ENCODE results near the gene SENP1.

The SENP1 gene

DNA sequence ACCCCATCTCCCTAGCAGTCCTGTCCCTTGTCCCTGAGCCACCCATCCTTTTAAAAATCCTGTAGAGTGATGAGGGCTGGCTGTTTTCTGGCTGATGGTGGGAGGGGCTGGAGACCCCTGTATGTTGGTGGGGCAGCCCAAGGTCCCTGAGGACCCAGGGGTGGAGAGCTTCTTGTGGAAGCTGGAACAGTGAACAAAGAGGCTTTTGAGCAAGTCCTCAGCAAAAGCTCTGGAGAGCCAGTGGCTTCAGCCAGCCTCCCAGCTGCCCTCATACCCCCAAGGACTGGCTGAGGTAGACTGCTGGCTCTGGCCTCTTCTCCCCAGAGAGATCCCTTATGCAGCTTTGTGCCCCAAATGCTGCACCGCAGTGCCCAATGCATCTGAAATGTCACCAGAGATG lies 72.4 kb downstream of the SENP1 start:
- DNase-seq = no peak

DNA sequence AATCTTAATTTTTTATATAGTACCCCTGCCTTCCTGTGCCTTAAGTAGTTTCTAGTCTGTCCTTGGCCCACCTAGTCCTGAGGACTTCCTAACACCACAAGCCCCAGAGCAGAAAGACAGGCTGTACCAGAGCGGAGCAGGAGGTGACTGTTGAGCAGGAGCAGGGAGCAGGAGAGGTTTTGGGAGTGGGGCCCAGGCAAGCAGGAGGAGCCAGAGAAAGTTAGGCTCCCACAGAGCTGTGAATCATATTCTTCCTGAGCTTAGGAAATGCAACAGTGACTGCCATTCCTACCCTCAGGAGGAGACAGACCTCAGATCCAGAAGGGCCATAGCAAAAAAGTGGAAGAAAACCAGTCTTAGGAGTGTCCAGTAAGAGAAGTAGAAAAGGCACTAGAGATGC lies 73.3 kb downstream of the SENP1 start:
- no peak for DNase-seq

DNA sequence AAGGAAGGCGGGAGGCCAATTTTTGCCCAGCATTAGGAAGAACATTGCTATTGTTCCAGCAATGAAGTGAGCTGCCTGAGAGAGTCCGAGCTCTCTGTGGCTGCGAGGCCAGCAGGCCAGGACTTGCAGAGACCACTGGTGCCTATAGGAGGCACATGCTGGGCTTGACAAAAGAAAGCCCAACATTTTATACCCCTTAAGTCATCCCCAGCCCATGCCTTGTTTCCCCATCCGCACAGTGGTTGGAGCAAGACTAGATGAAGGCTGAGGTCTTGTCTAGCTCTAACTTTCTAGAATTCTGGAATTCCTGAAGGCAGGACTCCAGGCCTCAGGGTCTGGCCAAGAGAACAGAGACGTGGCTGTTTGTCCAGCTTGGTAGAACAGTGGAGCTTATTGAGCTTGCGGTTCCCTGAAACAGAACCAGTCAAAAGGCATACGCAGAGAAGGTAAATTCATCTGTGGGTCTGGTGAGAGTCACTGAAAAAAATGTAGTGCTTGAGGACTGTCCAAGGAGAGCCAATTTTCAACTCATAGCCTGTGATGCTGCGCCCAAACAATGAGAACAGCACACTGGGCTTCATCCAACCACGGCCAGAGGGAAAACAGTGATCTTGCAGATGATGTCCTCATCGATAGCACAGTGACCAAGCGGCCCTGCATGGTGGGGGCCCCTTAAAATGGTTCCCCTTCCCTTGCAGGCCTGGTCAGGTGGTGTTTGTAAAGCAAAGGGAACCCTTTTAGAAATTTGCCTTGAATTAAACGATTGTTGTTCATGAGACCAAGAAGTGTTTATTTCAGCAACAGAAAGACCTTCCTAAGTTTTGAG lies 74.5 kb downstream of the SENP1 start:
- DNase-seq = no peak

DNA sequence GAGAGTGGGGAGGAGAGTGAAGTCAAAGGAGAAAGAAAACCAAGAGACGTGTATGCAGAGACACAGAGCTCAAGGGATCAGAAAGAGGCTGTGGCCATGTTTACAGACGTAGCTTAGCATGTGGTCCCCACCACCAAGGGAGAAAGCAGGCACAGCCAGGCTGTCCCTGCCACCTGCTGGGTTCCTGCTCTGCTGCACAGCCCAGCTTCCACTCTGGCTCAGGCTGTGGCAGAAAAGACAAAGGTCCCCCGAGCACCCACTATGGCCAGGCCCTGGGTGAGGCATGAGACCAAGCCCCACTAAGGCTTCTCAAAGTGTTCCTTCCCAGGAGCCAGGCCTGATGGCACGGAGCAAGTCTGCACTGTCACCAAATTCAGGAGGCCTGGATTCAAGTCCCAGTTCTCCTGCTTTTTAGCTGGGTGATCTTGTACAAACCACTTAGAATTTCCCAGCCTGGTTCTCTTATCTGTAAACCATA lies 75.7 kb downstream of the SENP1 start:
- DNase-seq = no peak

DNA sequence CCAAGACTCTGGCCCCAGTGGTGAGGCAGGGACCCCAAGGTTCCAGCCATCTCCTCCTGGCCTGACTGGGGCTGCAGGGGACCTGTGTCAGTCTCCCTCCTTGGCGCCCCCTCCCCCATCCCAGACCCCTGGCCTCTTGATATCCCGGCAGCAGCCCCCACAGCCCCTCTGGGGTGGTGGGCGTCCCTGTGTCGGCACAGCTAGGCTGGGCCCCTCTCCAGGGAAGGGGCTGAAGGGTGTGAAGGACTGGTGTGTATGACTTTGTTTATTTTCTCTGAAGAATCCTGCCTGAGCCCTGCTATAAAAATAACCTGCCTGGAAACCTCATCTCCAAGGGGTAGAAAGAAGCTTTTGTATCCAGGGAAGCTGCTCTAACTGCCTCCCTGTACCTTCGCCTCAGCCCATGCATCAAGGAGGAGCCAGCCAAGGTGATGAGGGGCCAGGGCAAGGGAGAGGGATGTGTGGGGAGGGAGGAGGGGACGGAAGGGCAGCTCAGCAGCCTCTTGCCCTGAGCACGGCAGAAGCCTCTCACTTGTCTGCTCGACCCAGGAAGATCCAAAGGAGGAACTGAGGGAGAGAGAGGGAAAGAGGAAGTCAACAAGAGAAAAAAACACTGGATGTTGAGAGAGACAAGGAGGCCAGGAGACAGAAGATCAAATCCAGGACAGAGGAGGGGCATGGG lies 76.2 kb downstream of the SENP1 start:
- DNase-seq = no peak

DNA sequence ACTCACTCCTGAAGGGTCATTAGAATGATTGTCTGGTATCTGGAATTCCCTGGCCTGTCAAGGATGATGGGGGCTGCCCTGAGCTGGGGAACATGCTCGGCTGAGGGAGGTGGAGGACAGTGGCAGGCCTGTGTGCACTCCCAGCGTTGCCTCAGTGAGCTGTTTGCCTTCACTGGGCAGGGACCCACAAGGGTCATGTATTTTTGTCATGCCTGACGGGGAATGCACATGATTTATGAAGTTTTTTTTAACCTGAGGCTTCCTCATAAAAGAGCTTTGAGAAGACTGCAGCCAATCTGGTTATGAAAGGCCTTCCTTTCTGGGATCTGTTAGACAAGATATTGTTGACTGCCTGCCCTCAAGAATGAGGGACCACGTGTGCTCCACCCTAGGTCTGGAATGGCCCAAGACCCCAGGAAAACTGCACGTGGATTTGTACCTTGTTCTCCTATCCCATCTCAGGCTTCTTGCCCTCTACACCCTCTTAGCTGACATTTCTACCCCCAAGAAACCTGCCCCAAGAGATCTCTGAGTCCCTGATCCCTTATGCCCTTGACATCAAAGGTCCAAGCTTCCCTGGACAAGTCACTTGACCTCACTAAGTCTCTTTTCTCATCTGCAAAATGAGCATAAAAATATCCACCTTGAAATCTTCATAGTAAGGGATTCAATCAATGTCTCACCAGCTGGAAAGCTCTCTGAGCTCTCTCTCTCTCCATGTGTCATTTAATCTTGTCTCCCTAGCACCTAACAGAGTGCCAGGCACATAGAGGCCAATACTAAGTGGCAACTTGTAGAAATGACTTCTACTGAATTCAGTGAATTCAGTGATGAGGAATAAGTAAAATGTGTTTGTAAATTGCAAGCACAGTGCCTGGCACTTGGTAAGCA lies 77.1 kb downstream of the SENP1 start:
- DNase-seq = no peak

DNA sequence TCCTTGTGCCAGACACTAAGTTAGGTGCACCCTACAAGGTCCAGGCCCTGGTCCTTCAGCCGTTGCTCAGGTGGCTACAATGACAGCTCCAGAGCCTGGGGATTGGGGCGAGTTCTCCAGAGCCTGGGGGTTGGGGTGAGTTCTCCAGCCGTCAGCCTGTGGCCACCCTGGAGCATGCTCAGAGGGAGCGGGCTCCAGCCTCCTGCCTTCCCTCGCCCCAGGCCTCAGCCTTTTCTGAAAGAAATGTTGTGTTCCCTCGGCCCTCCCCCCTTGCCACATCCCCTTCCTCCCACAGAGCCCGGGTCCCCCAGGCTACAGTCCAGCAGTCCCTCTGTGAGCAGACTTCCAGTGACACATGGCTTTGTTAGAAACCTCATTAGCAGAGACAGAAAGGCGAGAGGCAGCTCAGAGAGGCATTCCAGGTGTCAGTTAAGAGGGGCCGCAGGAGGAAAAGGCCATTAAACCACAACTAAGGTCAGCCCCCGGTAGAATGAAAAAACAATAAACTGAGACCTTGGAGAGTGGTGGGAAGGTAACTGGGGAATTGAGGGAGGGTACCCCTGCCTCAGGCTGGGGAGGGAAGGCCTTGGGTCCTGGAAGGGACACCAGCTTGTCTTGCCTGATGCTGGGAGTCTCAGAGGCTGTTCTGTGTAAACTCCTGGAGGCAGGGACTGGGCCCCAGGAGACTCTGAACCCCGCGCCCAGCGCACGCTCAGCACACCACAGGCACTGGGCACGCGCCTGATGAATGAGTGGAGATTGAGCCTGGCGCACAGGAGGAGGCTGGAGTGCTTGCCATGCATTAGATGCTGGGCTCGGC lies 78.5 kb downstream of the SENP1 start:
- no peak for DNase-seq

DNA sequence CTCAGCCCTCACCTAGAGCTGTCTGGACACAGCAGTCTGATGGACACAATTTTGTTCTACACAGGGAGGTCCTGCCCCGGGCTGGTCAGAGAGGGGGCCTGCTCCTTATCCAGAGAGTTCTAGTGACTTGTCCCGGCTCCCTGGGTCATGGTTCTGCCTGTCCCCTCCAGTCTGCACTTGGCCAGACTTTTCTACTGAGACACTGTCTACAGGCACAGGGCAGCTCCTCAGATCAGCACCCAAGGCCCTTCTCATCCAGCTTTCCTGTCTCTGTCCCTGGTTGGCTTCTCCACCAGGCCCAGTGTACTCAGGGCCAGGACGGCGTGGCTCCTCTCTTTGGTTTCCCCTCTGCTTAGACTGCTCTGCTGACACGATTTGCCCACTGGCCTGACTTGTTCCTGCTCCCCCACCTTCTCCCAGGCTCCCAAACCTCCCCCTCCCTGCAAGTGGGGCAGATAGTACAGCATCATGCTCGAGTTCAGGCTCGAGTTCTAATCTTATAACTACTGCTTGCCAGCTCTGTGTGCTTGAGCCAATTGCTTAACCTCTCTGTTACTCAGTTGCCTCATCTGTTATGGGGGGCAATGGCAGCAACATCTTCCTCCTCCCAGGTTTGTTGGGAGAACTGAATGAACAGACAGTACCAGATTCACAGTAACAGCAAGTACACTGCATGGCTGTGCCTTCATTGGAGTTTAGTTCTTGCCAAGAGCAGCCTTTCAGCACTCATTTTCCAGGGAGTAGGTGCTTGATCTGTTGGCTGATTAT lies 79.6 kb downstream of the SENP1 start:
- DNase-seq = no peak

DNA sequence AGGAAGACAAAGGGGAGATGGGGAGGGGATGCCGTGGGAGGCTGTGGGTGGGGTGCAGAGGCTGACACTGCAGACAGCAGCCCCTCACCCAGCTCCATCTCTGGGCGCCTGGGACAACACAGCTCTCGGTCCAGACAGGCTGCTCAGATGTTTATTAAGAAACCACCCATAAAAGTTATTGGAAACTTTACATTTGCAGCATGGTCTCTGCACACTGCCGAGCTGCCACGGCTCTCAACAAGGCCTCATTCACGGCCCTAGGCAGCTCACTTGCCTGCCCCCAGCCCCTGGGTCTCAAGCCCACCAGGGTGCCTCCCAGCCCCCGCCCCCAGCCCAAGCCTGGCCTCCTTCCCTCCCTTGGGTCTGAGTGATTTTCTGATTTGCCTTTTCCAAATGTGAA lies 80.6 kb downstream of the SENP1 start:
- DNase-seq = no peak

DNA sequence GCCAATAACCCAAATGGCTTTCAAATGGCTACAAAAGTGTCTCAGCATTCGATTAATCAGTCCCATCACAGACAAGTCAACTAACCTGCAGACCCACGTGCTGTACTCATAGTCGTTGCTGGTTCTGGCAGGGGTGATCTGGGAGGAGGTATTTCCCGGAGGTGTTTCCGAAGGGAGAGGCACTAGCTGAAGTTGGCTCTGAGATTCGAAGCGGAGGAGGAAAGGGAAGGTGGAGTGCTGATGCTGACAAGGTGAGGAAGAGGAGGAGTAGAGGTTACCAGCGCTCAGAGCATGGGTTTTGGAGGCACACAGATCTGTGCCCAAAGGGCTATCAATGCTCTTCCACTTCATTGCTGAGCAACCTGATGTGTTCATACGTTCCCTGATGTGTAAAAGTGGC lies 81.1 kb downstream of the SENP1 start:
- no peak for DNase-seq

DNA sequence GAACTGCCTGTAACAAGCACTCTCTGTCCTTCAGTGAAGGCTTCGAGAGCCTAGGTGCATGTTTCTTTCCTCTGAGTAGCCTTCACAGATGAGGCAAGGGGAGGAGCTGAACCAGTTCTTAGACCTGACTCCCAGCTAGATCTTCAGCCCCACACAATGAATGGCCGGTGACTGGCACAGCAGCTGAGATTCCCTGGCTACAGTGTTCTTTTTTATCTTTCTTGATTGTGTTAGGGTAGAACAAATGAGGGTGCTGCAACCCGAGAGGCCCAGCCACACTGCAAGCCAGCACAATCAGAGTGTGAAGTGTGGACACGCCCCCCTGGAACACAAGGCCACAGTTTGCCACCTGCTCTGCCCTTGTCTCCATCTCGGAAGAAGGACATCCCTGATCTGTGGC lies 82.5 kb downstream of the SENP1 start:
- DNase-seq = no peak

DNA sequence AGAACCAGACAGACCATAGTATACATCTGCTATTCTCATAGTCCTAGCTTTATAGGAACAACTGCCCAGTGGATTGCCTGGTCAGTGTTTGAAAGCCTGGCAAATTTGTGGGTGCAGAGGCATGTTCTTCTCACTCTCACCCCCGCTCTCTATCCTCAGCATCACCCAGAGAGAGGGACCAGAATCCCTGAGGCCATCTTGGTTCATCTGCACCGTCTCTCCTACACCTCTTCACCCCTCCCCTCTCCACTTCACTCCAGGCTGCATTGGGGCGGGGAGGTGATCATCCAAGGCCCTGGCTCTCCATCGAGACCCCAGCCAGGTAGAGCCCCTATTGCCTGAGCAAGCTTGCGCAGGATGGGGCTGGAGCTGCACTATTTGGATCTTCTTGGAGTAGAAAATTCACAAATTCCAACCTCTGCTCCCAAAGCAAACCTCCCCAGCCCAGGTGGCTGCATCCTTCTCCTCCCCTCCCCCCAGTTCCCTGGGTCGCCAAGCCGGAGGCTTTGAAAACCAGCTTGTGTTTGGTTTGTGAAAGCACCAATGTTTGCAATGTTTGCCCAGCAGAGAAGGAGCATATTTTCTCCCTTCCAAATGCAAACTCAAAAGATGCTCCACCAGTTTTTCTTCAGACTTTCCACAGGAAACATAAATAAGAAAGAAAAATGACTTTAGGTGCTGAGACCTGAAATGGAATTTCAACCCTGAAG lies 83.0 kb downstream of the SENP1 start:
- DNase-seq = no peak

DNA sequence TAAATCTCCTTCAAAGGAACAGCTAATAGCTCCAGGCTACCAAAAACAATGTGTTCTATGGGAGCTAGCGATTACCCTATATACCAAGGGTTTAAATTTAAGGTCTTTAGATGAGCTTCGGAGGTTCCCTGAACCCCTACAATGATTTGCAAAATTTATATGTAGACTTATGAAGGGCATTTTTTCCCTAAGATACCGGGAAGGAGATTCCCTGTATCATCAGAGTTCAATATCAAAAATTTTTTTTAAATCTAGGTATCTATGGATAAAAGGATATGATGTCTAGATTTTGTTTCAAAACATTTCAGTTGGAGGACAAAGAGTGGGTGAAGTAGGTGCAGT lies 83.7 kb downstream of the SENP1 start:
- no peak for DNase-seq

DNA sequence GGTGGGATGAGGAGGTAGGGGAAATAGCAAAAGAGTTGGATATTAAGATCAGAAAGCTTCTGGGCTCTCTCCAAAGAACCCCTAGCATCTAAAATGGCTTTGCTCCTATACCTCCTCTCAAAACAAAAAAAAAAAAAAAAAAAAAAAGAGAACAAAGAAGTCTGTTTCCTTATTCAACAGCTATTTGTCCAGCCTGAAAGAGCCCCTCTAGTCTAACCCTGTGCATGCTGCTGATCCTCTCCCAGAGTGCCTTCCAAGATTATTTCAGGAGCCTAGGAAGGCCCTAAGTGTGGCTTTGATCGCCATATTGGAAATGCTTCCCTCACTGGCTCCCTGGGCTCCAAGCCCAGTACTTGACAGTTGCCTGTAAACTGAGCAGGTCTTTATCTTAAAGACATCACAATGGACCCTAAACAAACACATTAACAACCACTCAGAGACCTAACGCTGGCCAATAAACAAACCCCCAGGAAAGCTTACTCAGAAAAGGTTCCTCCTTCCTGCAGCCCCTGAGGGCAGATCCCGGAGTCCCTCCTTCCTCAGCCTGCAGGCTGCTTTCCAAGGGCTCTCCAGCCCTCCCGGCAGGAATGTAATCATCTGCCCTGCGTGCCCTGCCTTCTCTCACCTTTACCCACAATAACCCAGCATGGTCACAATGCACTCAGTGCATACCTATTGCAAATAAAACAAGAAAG lies 84.2 kb downstream of the SENP1 start:
- no peak for DNase-seq

DNA sequence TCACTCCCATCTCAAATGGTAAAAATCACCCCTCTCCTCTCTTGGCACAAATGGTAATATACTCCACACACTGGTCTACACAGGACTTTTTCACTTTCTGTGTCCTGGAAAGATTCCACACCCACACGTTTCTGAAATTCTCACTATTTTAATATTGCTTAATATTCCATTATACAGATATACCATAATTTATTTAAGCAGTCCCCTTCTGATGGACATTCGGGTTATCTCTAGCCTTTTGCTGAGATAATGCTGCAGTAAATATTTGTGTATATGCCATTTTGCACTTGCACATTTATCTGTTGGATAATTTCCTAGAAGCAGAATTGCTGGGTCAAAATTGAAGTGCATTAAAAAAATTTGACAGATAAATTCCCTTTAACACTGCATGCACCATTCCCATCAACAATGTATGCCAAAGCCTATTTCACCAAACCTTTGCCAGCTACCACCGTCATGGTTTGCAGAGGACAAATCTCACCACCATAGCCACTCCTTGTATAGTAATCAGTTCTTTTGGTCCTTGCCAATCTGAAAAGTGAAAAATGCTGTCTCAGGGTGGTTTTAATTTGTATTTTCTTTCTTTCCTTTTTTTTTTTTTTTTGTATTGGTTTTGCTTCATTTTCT lies 86.1 kb downstream of the SENP1 start:
- DNase-seq = no peak

DNA sequence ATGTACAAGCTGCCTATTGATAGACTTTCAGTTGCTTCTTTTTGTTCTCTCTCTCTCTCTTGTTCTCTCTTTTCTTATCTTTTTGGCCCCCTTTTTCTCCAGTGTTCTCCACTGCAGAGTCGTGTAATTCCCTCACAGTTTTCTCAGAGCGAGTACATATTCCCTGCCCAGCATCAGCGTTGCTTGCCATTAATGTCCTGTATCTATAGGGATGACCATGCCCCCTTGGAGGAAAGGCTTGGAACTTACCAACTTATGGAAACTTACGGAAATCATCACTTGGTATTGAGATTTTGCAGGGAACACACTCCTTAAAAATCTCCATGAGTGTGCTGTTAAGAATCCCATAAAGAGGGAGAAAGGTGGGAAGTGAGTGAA lies 87.3 kb downstream of the SENP1 start:
- no peak for DNase-seq

DNA sequence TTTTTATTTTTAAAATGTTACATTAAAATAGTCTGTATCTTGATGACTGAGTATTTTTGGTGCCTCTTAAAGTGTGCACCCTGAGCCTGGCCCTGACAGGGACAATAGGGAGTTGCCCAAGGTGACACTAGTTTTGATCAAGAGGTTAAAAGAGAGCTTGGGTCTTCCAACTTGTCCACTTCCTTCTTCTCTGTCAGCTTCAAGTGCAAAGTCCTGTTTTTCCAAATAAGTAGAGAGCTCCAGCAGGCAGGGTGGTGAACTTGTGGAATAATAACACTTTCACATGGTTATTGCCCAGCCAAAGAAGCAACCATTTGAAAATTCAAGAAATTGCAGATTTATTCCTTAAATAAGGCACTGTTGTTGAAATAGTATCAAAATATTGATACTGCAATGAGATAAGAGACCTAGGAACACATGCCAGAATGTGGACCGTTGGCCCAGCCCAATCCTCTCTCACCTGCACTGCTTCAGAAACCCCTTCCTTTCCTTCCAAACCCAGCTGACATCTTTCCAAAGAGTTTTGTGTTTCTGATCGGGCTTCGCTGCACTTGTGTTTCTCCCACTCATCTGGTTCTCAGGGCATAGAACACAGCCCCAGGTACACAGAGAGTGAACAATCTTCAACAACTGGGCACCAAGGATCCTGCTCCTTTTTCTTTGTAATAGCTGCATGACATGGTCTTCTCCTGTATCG lies 87.8 kb downstream of the SENP1 start:
- no peak for DNase-seq

DNA sequence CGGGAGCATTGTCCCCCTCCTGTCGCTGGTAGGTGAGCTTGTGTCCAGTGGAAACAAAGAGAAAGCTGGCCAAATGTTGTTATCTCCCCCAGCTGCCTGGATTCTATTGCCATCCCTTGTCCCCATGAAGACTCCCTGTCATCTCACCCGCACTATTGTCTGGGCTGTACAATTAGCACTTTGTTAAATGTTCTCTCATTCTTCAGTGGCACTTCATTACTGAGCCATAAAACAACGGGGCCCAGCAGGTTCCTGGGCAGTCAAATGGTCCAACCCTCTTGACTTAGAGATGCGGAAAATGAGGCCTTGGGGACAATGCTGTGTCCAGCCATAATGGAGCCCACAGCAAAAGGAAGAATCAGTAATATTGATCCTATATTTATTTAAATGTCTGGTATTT lies 88.4 kb downstream of the SENP1 start:
- DNase-seq = no peak

DNA sequence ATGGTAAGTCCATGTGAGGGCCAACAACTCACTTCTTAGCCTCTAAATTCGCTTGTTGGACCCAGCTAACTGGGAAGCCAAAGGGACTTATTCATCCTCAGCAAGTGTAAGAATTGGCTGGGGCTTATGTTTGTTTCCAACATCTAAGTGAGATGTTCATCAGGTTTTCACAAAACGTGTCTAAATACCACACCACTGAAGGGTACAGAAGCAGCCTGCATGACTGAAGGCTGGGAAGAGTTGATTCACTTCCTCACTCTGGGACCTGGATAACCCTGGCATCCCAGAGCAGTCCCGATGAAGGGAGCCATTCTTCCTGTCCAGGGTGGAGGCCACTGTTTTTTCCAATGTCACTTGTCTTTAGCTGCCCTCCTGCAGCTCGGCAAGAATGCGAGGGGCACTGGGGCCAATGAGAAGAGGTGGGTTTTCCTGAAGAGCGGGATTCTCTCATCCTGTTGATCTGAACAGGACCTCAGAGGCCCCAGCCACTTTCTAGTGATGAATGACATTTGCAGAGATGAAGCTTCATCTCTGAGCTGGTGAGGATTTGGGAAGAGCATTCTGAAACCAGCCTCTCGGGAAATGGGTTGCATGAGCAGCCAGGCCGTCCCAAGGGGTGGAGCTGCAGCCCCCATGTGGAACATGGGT lies 89.4 kb downstream of the SENP1 start:
- DNase-seq = no peak
